ENCODE data around the gene OPALIN.

The OPALIN gene

DNA sequence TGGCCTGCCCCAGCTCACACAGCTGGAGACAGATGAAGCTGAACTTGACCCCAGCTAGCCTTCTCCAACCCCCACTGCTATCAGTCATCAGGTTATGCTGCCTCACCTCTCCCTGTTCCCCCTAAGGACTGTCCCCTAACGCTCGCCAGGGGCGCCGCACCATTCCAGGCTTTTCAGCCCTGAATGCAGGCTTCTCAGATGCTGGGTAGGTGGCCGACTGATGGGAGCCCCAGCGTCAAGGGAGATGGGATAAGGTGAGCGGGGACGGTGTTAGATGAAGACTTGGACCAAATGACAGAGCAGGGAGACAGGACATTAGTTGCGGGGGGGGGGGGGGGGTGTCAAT, 15.8 kb upstream of the OPALIN start:
- Histone ChIP-seq H2AFZ (ENCODE audit: low read depth, low read length, severe bottlenecking) (peak overlapping the region; percentile 90), H3K36me3 (ENCODE audit: low read length) (no peaks in the 10 kb centered on the region), H3K9me3 (ENCODE audit: insufficient read depth, low read length) (no peaks in the 10 kb centered on the region), H3K27me3 (ENCODE audit: low read length) (no peaks in the 10 kb centered on the region), H3K4me2 (ENCODE audit: low read depth, low read length, poor library complexity, severe bottlenecking) (peak overlapping the region; percentile 59), H3K27ac (ENCODE audit: low read depth, low read length) (no peak overlapping the region), H3K79me2 (ENCODE audit: insufficient read depth, low read length) (no peaks in the 10 kb centered on the region), H3F3A (ENCODE audit: insufficient read depth) (no peaks in the 10 kb centered on the region), H3K9ac (ENCODE audit: low read length) (peak overlapping the region; percentile 46; the same call in 1 of the 2 replicates), H3K9me2 (replicated peaks; ENCODE audit: insufficient read depth, low read length) (no peaks in the 10 kb centered on the region), H4K20me1 (ENCODE audit: low read depth, low read length) (no peaks in the 10 kb centered on the region), H3K4me3 (ENCODE audit: insufficient read depth, low read length, poor library complexity, severe bottlenecking) (no peak overlapping the region)
- no peak for TF ChIP-seq EZH2phosphoT487 (conservative IDR thresholded peaks at IDR 0.05; ENCODE audit: low read length)
- TF ChIP-seq, protein P1, sequence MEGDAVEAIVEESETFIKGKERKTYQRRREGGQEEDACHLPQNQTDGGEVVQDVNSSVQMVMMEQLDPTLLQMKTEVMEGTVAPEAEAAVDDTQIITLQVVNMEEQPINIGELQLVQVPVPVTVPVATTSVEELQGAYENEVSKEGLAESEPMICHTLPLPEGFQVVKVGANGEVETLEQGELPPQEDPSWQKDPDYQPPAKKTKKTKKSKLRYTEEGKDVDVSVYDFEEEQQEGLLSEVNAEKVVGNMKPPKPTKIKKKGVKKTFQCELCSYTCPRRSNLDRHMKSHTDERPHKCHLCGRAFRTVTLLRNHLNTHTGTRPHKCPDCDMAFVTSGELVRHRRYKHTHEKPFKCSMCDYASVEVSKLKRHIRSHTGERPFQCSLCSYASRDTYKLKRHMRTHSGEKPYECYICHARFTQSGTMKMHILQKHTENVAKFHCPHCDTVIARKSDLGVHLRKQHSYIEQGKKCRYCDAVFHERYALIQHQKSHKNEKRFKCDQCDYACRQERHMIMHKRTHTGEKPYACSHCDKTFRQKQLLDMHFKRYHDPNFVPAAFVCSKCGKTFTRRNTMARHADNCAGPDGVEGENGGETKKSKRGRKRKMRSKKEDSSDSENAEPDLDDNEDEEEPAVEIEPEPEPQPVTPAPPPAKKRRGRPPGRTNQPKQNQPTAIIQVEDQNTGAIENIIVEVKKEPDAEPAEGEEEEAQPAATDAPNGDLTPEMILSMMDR (IDR thresholded peaks at IDR 0.05; ENCODE audit: insufficient read depth, low read length, poor library complexity, severe bottlenecking): no peak

DNA sequence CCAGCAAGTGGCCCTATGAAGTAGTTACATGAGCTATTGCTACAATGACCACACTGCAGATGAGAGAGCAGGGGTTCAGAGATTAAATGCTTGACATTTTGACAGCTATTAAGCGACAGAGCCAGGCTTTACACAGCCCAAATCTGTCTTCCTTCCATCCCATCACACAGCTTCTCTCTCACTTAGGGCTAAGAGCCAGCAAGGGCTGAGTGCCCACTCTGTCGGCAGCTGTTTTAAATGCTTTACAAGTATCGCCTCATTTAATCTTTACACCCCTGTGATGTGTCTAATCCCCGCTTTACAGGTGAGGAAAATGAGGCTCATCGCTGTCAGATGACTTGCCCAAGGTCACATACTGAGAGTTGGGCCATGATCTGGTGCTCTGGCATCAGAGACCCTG, 15.2 kb upstream of the OPALIN start:
- TF ChIP-seq EZH2phosphoT487 (conservative IDR thresholded peaks at IDR 0.05; ENCODE audit: low read length): no peak
- no peak overlapping the region for H2AFZ ChIP-seq (ENCODE audit: low read depth, low read length, severe bottlenecking)

DNA sequence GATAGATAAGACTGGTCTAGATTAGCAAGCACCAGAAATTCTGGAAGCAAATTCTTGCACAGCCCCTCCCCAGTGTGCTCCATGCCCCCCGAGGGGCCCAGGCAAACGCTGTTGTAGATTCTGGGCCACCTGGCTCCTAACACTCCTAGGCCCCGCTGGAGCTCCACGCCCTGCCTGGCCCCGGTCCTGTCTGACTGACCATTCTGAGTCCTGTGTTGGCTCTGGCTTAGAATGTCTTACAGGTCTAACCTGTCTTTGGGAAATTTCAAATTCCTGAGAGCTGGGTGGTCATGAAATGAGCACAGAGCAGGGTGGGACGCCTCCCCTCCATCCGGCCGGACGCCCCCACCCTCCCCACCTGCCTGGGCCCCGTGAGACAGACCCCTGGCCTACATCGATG, 12.6 kb upstream of the OPALIN start:
- H2AFZ ChIP-seq (ENCODE audit: low read depth, low read length, severe bottlenecking): no peak overlapping the region
- H3K9ac ChIP-seq (ENCODE audit: low read length): no peak overlapping the region
- H3K4me2 ChIP-seq (ENCODE audit: low read depth, low read length, poor library complexity, severe bottlenecking): no peak overlapping the region
- no peak overlapping the region for H3K4me3 ChIP-seq (ENCODE audit: insufficient read depth, low read length, poor library complexity, severe bottlenecking)
- H3K27ac ChIP-seq (ENCODE audit: low read depth, low read length): no peak overlapping the region
- no peak for TF ChIP-seq EZH2phosphoT487 (conservative IDR thresholded peaks at IDR 0.05; ENCODE audit: low read length)
- TF ChIP-seq, protein P1 (IDR thresholded peaks at IDR 0.05; ENCODE audit: insufficient read depth, low read length, poor library complexity, severe bottlenecking): no peak
- H3K36me3 ChIP-seq (ENCODE audit: low read length): no peaks in the 10 kb centered on the region
- H3K79me2 ChIP-seq (ENCODE audit: insufficient read depth, low read length): no peaks in the 10 kb centered on the region
- no peaks in the 10 kb centered on the region for H3K9me3 ChIP-seq (ENCODE audit: insufficient read depth, low read length)
- H3K27me3 ChIP-seq (ENCODE audit: low read length): no peaks in the 10 kb centered on the region
- no peaks in the 10 kb centered on the region for H3F3A ChIP-seq (ENCODE audit: insufficient read depth)
- no peaks in the 10 kb centered on the region for H4K20me1 ChIP-seq (ENCODE audit: low read depth, low read length)
- no peaks in the 10 kb centered on the region for H3K9me2 ChIP-seq (replicated peaks; ENCODE audit: insufficient read depth, low read length)

More for the DNA sequence above, 15.2 kb upstream of the OPALIN start:
- no peak overlapping the region for H3K27ac ChIP-seq (ENCODE audit: low read depth, low read length)
- H3K36me3 ChIP-seq (ENCODE audit: low read length): no peaks in the 10 kb centered on the region
- H4K20me1 ChIP-seq (ENCODE audit: low read depth, low read length): no peaks in the 10 kb centered on the region
- no peaks in the 10 kb centered on the region for H3K9me2 ChIP-seq (replicated peaks; ENCODE audit: insufficient read depth, low read length)
- H3K4me3 ChIP-seq (ENCODE audit: insufficient read depth, low read length, poor library complexity, severe bottlenecking): no peak overlapping the region
- no peaks in the 10 kb centered on the region for H3K9me3 ChIP-seq (ENCODE audit: insufficient read depth, low read length)
- H3K27me3 ChIP-seq (ENCODE audit: low read length): no peaks in the 10 kb centered on the region
- H3K9ac ChIP-seq (ENCODE audit: low read length): no peak overlapping the region
- no peaks in the 10 kb centered on the region for H3F3A ChIP-seq (ENCODE audit: insufficient read depth)
- H3K79me2 ChIP-seq (ENCODE audit: insufficient read depth, low read length): no peaks in the 10 kb centered on the region
- no peak overlapping the region for H3K4me2 ChIP-seq (ENCODE audit: low read depth, low read length, poor library complexity, severe bottlenecking)

DNA sequence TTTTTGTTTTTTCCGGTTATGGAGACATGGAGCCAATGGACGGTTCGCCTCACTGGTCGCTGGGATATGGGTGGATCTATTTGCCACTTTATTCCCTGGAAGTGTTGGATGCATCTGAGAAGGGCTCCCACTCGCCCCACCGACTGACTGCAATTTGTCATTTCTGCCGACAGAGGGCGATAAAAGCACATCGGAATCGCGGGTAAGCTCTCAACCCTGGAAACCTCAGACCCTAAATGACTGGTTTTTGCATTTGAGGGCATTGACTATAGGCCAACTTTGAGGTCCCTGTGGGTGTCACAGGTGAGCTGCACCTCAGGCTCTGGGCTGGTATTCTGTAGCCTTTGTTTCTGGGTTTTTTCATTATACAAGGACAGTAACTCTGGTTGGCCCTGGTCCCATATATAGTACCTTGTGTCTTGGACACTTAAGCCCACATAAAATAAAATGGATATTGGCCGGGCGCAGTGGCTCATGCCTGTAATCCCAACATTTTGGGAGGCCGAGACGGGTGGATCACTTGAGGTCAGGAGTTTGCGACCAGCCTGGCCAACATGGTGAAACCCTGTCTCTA, 11.9 kb upstream of the OPALIN start:
- Histone ChIP-seq H3K36me3 (ENCODE audit: low read length) (no peaks in the 10 kb centered on the region), H3K79me2 (ENCODE audit: insufficient read depth, low read length) (no peaks in the 10 kb centered on the region), H3F3A (ENCODE audit: insufficient read depth) (no peaks in the 10 kb centered on the region), H3K4me3 (ENCODE audit: insufficient read depth, low read length, poor library complexity, severe bottlenecking) (no peak overlapping the region), H4K20me1 (ENCODE audit: low read depth, low read length) (no peaks in the 10 kb centered on the region), H3K27me3 (ENCODE audit: low read length) (no peaks in the 10 kb centered on the region), H3K27ac (ENCODE audit: low read depth, low read length) (no peak overlapping the region), H2AFZ (ENCODE audit: low read depth, low read length, severe bottlenecking) (no peak overlapping the region), H3K9me3 (ENCODE audit: insufficient read depth, low read length) (no peaks in the 10 kb centered on the region), H3K9me2 (replicated peaks; ENCODE audit: insufficient read depth, low read length) (no peaks in the 10 kb centered on the region), H3K9ac (ENCODE audit: low read length) (no peak overlapping the region), H3K4me2 (ENCODE audit: low read depth, low read length, poor library complexity, severe bottlenecking) (no peak overlapping the region)
- TF ChIP-seq, protein P1 (IDR thresholded peaks at IDR 0.05; ENCODE audit: insufficient read depth, low read length, poor library complexity, severe bottlenecking): peak; percentile 73
- no peak for TF ChIP-seq EZH2phosphoT487 (conservative IDR thresholded peaks at IDR 0.05; ENCODE audit: low read length)

Data from SU-DHL-6 (cell line).